Hematopoietic multipotent progenitor cell treated with erythropoietin and hydrocortisone succinate and interleukin-3 and kit ligand, for 8 days (in vitro differentiated cells): ENCODE measurements around the gene SORBS1.

Experiments
- DNase-seq: peaks from one replicate; pipeline ENCODE4 v3.0.0-alpha.2; 2015

The SORBS1 gene

DNA sequence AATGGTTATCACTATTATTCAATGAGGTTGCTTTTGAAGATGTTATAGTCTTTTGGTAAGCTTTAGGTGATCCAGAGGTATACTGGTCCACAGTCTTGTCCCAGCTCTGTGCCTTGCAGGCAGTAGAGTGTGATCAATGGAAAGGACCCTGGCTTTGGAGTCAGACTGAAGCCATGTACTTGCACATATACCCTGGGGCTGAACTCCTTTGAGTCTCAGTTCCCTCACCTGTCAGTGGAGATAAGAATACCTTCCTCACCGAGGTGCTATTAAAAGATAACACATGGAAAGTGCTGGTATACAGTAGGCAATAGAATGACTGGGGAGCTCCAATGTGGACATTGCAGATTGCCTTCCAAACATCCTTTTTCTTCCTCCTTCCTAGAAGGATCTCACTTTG is 254.3 kb downstream of the SORBS1 start:
- no peak for DNase-seq

DNA sequence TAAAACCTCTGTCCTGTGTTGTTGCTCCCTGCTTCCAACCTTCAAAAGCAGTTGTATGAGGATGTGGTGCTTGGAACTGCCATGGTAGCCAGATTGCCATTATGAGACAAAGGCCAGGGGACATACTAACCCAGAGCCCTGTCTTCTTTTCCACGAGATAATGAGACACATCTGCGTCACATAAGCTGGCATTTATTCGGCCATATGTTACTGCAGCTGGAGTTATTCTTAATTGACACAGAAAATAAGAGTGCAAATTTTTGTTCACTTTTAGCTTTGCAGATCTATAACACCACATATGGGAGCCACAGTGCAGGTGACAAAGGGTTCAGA is 254.9 kb downstream of the SORBS1 start:
- no peak for DNase-seq

DNA sequence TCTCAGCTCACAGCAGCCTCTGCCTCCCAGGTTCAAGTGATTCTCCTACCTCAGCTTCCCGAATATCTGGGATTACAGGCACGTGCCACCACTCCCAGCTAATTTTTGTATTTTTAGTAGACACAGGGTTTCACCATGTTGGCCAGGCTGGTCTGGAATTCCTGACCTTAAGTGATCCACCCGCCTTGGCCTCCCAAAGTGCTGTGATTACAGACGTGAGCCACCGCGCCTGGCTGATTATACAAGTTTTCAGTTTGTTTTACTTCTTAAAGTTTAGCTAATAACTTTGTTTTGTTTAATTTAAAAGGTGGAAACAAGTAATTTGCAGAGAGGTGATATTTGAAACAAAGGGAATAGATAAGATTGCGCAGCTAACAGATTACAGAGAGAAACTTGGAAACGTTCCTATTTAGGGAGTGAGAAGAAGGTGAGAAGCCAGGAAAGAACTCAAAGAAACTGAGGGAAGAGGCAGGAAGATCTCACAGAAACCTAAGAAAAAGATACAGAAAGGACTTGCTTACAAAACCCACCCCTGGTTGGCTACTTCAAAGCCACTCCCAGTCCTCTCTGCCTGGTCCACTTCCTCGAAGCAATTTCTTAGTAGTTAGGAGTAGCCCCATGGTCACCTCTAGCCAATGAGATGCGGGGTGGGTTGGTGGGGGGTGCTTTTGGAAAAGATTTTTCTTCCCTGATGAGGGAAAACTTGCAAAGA is 255.4 kb downstream of the SORBS1 start:
- no peak for DNase-seq

DNA sequence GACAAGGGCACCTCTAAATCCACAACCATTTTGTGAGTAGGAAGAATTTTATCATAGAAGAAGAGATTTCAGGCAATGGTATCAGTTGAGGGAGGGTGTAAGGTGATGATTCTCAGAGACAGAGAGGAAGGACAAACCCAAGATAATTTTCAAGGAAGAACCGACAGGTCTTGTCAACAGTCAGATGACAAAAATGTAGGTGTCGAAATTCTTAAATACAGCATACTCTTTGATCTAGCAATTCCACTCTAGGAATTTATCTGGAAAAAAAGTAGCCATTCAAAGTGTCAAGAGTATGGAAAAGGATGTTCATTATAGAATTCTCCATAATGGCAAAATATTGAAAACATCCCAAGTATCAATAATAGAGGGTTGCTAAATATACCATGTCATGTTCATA is 256.2 kb downstream of the SORBS1 start:
- no peak for DNase-seq

DNA sequence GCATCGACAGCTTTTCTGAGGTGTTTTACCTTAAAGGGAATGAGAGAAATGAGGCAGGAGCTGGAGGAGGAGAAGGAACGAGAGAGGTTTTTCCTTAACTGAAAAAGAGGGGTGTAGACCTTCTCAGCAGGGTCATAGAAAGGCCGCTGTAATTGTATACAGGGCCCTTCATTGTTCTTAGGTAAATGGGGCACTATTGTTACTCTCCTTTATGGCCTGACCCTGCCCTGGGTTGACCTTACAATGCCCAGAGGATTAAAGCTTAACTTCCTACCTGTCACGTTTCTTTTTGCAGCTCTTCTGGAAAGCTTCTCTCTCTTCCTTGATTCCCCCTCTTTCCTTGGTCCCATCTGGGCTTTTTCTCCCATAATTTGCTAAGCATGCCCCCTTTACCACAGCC is 256.7 kb downstream of the SORBS1 start:
- no peak for DNase-seq

DNA sequence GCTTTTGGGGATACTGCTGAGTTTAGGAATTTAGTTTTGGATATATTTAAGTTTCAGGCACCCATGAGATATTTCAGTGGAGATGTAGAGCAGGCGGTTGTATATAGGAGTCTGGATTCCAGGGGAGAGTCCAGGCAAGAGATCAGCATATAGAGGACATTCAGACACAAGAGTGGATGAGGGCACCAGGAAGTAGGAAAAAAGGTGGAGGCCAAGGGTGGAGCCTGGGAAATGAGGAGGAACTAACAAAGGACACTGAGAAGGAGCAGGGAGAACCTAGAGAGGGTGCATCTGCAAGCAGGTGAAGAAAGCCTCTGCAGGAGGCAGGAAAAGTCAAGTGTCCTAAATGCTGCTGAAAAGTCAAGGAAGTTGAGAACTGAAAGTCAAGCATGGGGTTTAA is 257.2 kb downstream of the SORBS1 start:
- DNase-seq, result no peak

DNA sequence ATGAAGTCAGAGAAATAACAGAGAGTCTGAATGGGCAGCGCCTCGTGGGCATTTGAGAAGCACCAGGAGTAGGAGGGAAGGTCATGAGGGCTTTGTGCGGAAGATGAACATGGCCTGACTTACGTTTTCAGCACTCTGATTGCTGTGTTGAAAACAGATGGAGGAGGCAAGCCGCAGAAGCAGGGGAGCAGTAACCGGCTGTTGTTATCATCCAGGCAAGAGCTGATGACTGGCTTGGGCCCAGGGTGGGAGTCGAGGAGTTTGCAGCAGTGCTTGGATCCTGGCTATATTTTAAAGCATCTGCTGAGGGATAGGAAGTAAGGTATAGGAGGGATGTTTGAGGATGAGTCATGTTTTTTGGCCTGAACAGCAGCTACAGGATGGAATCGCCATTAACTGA is 257.6 kb downstream of the SORBS1 start:
- no peak for DNase-seq

DNA sequence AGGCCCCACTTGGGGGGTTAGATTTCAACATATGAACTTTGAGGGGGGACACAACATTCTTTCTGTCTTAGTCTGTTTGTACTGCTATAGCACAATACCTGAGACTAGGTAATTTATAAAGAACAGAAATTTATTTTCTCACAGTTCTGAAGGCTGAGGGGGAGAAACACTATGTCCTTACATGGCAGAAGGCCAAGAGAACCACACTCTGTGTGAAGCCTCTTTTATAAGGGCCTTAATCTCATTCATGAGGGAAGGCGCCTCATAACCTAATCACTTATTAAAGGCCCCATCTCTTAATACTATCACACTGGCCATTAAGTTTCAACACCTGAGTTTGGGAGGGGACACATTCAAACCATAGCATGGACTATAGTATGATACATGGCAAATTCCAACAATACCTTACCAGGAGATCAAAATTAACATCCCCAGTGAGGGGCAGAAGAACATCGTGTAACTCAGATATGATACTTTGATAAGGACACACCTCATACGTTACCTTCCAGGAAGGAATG is 261.1 kb downstream of the SORBS1 start:
- peak; percentile 26 for DNase-seq

DNA sequence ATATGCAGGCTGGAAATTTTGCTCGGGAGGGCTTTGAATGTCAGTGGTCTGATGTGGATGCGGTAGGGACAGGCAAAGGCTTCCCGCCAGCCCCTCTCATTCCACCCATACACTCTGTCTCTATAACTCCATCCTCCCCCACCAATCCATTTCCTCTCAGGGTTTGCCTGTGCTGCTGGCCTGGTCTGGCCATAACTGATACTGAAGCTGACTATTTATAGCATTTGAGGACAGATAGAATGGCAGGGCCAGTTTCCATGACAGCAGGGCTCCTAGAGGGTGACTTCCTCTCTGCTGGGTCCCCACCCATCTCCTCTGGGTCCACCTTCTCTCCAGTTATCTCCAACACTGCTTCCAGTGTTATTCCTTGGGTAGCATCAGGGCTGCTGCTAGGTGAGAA is 263.8 kb downstream of the SORBS1 start:
- DNase-seq, result peak; percentile 85

DNA sequence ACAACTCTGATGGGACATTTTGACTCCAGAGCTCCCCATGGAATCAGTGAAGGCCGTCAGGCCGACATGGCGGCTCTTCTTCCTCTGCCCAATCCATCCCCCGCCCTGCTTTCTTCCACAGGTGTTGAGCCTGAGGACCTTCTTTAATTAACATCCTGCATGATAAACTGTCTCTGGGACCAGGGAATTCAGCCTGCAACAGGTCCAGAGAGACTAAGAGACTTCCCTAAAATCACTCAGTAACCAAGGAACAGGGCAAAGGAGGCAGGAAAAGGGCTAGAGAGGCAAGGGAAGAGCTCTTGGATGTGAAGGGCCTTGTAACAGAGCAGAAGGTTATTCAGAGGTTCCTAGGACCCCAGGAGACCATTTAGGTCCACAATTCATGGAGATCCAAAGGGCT is 264.4 kb downstream of the SORBS1 start:
- no peak for DNase-seq

DNA sequence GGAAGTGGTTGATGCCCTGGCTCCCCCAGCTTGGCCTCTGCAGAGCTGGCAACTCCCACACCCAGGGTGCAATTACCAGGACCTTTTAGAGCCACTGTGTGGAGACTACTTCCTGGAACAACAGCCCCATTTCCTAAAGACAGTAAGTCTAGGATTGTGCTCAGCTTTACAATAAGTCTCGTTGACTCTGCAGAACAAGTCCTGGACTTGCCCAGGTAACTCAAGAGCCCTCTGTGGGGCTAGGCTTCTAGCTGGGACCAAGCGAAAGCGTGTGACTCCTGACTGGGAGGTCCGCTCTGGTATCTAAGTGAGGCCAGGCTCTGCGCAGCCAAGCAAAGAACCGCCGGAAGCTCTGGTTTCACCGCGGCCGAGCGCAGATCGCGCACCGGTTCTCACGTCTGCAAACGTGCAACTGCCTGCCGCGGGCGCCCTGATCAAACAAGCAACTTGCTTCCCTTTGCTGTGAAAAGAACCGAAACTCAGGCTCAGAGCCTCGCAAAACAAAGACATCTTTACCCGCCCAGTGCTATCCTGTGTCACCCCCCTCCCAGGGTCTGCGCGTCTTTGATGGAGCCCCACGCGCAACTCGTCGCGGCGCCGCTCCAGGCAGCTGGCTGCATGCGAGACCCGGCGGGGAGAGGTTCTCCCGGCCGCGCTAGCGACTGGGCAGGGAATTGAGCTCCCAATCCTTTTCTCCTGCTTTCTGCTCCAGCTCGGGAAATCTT is 266.0 kb downstream of the SORBS1 start:
- peak; percentile 71 for DNase-seq

DNA sequence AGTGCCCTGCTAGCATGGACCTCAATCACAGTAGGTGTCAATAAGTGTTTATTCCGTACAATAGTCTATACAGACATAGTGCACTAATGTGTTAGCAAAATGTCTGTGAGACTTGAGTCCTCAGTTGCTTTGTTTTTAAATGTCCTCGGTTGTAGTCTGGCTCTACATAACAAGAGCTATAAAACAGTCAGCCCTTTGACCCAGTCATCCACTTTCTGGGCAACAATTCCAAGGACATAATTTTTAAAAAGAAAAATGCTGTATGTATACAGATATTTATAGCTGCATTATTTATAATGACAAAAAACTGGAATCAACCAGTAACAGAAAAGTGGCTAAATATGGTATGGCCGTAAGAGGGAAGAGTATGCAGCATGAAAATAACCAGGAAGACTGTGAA is 267.5 kb downstream of the SORBS1 start:
- DNase-seq, result no peak

DNA sequence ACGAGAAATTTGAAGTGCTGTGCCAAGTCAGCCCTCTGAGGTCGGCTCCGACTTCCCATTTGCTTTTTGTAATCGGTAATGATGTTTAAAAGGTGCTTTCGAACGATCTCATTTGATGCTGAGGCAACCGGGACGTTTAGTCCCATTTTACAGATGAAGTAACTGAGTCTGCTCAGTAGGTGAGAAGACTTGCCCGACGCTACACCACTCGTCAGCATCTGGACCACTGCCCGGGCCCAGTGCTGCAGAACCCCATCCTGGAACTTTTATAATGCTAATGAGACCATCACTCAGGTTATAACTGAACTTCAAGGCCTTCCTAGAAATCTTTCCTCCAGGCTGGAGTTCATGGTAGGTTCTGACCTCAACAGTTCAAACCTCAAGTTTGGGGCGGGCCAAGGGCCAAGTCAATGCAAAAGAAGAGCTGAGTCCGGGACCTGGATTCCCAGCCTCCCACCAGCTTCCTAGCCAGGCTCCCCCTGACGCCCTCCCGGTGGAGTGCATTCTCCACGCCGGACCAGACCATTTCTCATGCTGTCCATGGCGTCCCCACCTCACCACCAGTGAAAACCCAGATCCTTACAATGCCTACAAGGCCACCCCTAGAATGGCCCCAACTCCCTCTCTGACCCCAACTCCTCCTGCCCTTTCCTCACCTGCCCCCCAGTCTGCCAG is 269.7 kb downstream of the SORBS1 start:
- DNase-seq, result no peak

DNA sequence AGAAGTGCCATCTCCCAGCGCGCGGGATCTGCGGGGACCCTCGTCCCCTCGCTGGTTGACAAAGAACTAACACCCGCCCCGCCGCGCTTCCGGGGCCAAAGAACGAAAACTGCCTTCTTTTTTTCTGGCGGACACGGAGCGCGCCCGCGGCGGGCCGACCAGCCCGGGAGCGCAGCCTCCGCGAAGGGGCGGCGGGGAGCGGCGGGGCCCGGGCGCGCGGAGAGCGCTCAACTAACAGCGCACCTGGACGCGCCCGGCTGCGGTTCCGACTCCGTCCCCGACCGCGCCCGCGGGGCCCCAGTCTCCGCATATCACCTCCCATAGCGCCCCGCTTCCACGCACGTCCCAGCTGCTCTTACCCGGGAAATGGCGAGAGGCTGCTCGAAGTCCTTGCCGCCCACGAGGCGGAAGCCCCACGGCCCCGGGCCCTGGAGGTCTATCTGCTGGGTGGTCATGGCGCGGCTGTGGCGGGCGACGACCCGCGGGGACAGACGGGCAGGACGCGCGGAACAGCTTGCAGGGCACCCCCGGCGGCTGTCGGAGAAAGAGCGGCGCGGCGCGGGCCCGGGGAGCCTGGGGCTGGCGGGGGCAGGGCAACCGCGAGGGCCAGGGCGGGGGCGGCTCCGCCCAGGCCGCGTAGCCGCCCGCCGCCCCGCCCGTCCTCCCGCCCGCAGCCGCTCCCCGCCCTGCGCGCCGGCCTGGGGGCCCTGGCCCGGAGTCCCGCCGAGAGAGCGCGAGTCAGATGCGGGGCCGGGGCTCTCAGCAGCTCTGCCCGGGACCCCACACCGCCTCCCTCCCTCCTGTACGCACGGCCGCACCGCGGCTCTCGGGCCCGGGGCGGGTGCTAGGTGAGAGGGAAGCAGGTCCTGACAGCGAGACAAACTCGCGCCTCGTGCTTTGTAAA is 270.5 kb downstream of the SORBS1 start, which contains the start of gene PDLIM1:
TSS of gene PDLIM1 (minus strand) at position 543 of the 904 bp plus-strand sequence. CDS start at position 455, 88 bp downstream.
- DNase-seq, result peak; percentile 61

DNA sequence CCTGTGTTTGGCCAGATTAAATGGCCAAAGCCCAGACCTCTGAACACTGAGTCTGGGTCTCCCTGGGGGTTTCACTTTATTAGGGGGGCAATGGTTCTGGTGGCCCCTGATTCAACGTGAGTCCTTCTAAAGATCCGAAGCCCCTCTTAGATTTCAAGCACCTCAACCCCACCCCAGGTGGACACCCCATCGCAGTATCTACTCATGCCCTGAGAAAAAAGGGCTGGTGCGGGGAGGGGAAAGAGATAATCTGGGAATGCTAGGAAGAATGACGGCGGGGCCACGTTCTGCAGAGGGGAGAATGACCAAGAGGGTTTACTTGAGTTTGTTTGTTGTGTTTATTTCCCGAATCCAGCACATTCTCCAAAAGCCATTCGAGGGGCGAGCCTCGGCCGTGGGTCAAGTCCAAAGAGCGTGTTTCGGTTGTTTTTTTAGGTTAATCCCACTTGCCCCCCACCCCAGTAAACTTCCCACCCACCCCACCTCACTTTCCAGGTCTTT is 271.2 kb downstream of the SORBS1 start:
- DNase-seq, result no peak

DNA sequence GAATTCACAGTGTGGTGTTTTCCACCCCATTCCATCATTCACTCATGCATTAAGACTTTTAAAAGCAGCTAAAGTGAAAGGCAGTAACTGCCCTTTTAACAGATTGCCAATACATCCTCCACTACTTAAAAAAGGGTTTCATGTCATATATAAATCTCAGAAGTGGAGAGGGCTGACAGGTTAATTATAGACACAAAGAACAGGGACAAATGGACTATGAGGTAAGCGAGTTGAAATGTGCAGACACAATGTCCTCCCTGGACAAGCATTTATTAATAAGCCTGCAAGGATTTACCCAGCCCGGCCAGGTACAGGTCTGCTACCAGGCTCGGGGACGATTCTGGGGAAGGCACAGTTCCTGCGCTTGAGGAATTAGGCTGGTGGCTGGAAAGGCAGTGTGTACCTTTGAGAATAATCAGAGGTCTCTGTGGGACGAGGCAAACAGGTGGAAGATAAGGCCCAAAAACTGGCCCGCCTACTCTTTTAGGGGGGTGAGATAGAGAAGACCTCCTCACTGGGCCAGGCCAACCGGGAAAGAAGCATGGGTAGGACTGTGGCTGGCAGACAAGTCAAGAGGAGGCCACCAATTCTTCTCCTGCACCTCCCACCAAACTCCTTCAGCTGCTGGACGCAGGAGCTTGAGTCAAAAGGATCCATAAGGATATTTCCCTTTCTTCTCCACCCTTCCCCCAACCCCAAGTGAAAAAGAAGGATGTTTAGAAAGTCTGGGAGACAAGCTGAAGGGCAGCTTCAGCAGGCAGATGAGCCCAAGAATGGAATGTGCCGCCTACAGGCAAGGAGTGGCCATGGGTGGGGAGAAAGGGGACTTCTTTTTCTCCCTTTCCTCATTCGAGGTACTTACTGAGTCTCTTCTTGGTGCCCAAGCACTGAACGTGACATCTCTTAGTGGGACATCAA is 271.9 kb downstream of the SORBS1 start:
- DNase-seq, result peak; percentile 33

DNA sequence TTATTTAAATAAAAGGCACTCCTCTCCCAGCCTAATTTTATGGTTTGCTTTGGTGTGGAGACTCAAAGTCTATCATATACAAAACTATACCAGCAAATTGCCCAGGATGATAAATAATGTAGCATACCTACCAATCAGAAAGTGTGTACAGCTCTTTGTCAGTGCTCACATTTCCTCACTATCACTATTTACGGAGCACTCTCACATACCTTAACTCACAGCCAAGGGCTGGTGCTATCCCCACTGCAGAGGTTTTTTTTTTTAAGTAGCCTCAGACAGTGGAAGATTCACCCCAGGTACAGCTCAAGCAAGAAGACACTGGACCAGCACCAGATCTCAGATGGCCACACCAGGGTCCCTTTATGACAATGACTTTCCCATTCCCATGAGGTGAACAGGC is 272.9 kb downstream of the SORBS1 start:
- DNase-seq, result no peak

DNA sequence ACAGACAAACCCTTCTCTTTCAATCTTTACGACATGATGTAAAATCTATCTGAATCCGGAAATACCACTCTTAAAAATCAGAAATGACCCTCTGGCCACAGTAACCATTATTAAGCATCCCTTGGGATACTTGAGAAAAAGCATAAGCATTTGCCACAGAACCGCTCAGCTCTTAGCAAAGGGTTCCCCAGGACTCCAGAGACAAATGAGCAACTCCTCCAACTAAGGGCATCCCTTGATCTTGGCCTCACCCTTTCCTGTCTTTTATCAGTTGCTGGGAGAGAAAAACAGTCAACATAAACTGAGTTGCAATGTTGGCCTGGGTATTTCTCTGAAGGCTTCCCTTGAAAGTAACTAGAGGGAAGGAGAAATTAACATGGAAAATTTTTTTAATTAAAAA is 273.9 kb downstream of the SORBS1 start:
- peak; percentile 20 for DNase-seq

DNA sequence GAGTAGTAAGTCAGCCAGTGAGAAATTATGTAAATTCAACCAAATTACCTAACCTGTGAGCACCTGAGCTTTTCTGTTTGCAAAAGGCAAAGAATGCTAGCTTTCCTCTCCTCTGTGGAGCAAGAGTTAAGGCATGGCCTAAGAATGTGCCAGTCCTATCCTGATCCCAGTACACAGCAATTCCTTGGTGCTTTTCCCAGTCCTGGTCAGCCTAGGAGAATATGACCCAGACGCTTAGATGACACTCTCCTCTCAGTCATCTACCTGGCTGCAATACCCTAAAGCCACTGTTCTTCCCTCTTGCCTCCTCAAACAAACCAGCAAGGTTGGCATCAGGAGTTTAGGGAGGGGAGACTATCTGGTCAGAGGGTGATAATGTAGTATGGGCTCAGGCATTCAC is 274.5 kb downstream of the SORBS1 start:
- DNase-seq, result no peak

DNA sequence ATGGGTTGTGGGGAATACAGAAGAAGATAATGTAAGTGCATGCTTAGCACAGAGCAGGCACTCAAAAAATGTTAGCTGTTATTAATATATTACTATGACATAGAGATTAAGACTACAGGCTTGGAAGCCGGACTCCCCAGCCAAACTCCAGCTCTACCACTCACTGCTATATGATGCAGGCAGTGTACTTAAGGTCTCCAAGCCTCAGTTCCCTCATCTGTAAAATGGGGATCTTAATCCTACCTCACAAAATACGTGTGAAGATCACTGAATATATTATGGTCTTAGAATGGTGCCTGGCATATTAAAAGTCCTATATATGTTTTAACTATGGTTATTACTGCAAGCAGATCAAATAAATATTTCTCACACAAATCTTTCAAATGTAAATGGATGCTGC is 275.6 kb downstream of the SORBS1 start:
- DNase-seq, result no peak

DNA sequence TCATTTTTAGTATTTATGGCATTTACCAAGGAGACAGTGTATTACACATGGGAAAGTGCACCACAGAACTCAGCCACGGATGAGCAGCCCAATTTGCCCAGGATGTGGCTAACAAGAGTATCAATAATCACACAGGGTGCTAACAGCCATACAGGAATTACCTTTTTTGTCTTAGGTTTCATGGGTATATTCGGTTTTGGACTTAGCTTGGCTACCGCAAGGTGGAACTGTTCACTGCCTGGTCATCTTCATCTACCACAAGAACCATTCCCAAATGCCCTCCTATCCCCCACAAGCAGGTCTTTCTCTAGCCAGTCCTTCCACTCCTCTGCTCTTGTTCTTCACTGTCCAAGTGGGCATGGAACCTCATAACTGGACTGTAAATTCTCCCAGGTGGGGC is 276.4 kb downstream of the SORBS1 start:
- no peak for DNase-seq

DNA sequence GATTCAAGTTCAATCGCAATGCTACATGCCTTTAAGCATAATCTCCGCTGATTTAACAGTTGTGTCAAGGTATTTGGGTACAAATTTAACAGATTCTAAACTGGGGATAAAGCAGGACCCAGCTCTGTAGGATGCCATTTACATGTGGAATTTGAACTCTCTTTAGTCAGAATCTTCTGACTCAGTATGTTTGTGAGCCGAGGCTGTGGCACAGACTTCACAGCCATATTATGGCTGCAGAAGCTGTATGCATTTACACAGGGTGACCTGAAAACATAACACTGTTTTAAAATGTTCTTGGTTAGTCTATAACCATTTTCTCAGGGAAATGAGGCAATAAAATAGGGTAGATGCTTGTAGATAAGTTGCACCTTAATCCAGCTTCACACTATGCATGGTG is 279.1 kb downstream of the SORBS1 start:
- no peak for DNase-seq
